GM15510 (cell line): Measurements from ENCODE around the gene FCHO2.

ENCODE experiments used
- POLR2A ChIP-seq: IDR thresholded peaks from 3 replicates; pipeline ENCODE4 v1.6.1; 2011; ENCODE audit warnings: borderline replicate concordance; ENCODE audit not compliant: insufficient read length; ENCODE audit errors: extremely low read depth

Gene FCHO2

DNA sequence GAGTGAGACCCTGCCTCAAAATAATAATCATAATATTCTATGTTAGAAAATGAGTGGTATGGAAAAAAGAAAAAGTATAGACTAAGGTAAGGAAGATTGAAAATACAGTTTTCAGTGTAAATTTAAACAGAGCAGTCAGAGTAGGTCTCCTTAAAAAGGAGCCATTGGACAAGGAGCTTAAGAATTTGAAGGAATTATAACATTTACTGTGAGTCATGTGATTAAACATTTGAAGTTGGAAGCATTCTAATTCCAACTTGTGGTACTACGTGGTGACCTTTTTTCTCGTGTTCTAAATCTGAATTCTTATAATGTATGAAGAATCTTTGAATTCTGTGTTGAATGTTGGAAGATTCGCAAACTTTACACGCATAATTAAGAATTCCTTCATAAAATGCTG, 125.3 kb downstream of the FCHO2 start:
- TF ChIP-seq POLR2A = no peak

- TF ChIP-seq POLR2A = no peak
Observed at GRCh38 chr5:73088026-73088425, 132.2 kb downstream of the FCHO2 start.

DNA sequence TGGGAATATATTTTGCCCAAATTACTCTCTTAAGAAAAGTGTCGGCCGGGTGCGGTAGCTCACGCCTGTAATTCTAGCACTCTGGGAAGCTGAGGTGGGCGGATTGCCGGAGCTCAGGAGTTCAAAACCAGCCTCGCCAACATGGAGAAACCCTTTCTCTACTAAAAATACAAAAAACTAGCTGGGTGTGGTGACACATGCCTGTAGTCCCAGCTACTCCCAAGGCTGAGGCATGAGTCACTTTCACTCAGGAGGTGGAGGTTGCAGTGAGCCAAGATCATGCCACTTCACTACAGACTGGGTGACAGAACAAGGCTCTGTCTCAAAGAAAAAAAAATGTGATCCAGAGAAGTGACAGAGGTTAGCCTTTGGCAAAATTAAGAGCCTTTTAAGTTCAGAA, 138.1 kb downstream of the FCHO2 start:
- TF ChIP-seq POLR2A = no peak

- TF ChIP-seq POLR2A = no peak
Observed at GRCh38 chr5:73094415-73094814, 138.6 kb downstream of the FCHO2 start.

GRCh38 chr5:73095564-73096238, 139.9 kb downstream of the FCHO2 start:
- TF ChIP-seq POLR2A = no peak

GRCh38 chr5:73096239-73096575, 140.4 kb downstream of the FCHO2 start:
- no peak for TF ChIP-seq POLR2A

- TF ChIP-seq POLR2A = no peak
Observed at GRCh38 chr5:73097740-73098139, 141.9 kb downstream of the FCHO2 start.

DNA sequence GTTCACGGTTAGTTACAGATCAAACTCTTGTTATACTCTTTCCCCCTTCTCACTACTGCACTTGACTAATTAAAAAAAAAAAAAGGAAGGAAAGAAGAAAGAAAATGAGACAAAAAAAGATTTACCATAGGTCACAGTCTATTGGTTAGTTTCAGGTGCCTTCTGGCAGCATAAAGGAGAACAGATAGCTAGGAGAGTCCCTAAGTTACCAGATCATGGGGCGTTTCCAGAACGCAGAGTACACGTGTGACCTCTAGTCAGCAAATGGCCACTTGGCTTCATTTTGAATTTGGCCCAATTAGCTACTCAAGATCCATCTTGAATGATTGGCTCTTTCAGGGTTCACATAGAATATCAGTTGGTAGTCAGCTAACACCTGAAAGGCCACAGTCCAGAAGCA, 144.3 kb downstream of the FCHO2 start:
- no peak for TF ChIP-seq POLR2A

- TF ChIP-seq POLR2A = no peak
Observed at GRCh38 chr5:73103870-73104299, 148.0 kb downstream of the FCHO2 start.

DNA sequence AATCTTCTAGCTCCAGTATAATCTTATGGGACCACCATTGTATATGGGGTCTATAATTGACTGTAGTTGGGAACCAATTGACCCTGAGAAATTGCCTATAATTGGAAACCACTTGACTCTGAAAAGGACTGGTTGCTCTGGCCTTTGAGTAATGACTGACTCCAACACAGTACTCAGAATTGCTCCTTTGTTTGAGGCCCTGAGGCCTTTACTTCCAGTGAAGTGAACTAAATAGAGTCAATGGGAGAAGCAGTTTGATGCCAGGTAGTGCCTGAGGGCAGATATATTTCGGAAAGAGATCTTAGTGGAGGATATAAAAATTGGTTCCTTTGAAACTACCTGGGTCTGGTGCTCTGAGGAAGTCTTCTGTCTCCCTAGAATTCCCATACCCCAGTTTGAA, 148.5 kb downstream of the FCHO2 start:
- TF ChIP-seq POLR2A = no peak

GRCh38 chr5:73106335-73106734, 150.5 kb downstream of the FCHO2 start:
- no peak for TF ChIP-seq POLR2A

DNA sequence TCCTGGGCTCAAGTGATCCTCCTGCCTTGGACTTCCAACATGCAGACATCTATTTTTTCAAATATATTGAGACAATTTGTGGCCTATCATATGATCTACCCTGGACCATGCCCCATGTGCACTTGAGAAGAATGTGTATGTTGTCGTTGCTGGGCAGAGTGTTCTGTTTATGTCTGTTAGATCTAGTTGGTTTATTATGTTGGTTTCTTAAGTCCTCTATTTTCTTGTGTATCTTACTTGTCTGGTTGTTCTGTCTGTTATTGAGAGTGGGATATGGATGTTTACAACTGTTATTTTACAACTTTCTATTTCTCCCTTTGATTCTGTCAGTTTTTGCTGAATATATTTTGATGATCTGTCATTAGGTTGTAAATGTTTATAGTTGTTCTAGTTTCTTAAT, 154.3 kb downstream of the FCHO2 start:
- TF ChIP-seq POLR2A = no peak

GRCh38 chr5:73111536-73111935, 155.7 kb downstream of the FCHO2 start:
- TF ChIP-seq POLR2A = no peak

DNA sequence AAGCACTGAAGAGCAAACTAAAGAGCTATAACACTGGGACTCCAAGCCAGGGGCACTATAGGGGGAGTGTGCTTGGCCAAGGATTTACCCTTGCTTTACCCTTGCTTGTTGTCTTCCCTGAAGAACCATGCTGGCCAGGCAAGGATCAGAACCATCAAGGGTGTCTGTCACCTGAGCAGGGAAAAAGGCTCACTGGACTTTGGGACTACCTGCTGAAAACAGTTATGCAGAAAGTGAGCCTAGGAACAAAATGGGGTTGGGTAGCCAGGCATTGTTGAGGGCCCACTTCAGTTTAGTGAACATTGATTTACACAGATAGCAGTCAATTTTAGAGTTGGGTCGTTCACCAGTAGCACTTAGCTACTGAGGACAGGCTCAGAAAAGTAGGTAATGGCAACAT, 156.5 kb downstream of the FCHO2 start:
- no peak for TF ChIP-seq POLR2A

DNA sequence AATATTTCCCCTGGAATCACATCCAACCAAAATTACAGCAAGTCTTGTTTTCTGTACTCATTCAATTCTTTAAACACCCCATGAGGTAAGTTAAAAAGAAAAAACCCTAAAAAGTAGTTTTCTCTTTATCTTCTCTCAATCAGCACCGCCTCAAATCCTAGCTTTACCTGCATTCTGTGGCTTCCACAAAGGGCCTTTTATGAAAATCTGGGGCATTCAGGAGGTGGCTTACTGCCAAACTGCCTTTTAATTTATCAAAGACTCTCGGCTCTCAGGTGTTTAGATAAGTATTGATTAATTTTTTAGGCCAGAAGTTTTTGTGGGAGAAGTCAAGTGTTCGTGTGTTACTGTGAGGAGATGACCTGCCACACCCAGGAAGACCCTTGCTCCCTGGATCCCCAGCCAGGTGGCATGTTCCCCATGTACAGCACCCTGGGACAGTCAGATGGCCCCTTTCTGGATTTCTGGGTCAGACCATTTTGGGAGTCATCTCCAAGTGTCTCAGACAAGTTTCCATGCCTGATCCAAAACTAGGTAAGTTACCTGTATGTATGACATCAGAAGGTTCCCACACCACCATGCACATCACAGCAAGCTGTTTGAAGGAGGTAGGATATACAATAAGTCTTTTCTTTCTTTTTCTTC, 158.3 kb downstream of the FCHO2 start:
- TF ChIP-seq POLR2A = no peak

- TF ChIP-seq POLR2A = no peak
Observed at GRCh38 chr5:73115399-73116051, 159.7 kb downstream of the FCHO2 start.
